Fibroblast of upper back skin (primary cell): ENCODE data around the gene LUZP1.
"Not testable (repeated sequence)": the region's sequence is repeated elsewhere in the genome, so short reads cannot be mapped to it uniquely, and the experiment has no call there.

Source experiments
- DNase-seq: peaks from one replicate; pipeline ENCODE4 v3.0.0-alpha.2; 2013

Gene LUZP1

GRCh38 chr1:23168445-23169194, at the start of gene LUZP1:
Gene LUZP1 (minus strand): TSS chr1:23168856.
- DNase-seq: peak; percentile 87

DNA sequence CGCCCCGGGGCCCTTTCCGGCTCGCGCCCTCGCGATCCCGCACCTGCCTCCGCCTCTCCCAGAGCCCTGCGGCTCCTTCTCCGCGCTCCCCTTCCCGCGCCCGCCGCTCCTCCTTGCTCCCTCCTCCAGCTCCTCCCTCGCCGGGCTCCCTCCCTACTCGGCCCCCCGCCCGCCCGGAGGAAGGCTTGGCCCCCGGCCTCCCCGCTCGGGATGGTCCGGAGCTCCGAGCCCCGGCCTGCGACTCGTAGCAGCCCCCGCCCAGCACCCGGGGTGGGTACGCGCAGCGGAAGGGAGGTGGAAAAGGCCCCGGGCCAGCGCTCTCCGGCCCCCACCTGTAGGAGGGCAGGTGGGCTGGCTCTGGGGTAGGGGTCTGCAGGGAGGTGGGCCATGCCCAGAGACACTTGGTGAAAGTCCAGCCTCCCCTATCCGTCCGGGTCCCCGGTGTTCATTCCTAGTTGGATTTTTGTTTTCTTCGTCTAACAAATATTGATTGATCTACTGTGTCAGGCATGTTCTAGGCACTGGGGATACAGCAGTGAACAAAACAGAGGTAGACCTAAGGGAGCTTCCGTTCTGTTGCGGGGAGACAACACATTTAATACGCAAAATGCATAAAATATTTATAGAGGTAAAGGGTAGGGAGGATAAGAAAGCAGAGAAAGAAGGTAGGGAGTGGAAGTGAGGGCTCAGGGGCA, 48.9 kb upstream of the LUZP1 start, which contains the start of gene HTR1D:
TSS of gene HTR1D (minus strand) at position 82 of the 695 bp plus-strand sequence. CDS start 23,283 bp downstream, outside the sequence.
- DNase-seq: no peak

GRCh38 chr1:23216771-23217420, 48.2 kb upstream of the LUZP1 start:
- no peak for DNase-seq

DNA sequence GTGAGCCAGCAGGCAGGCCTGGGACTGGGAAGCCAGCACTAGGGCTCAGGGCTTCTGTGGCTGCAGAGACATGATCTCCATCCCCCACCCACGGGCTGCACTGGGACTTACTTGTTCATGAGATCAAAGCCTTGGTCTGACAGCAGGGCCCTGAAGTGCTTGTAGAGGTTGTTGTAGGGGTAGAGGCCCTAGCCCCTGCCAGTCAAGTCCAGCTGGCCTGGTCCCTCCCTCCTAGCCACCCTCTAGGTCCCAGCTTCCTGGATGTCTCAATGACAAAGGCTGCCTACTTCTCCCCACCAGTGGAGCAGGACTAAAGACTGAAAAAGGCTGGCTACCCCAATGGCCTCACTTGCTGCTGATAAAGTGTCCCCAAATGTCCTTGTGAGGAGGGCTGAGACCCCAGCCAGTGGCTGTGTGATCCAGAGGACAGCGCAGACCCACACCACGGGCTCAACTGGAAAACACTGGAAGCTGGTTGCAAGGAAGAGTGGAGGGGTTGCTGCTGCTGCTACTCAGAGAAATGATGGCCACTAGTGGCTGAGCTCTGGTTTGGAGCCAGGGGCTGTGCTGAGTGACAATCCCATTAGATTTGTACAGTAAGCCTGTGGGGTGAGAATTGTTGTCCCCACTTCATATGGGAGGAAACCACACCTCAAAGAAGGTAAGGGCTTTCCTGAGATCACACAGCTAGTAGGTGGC, 47.2 kb upstream of the LUZP1 start:
- DNase-seq: no peak

- no peak for DNase-seq
These were observed 46.6 kb upstream of the LUZP1 start for GRCh38 chr1:23215291-23215690.

- no peak for DNase-seq
These were observed 46.0 kb upstream of the LUZP1 start for GRCh38 chr1:23214640-23215039.

- DNase-seq: no peak
These were observed 43.3 kb upstream of the LUZP1 start for GRCh38 chr1:23211955-23212354.

GRCh38 chr1:23210963-23211362, 42.3 kb upstream of the LUZP1 start:
- no peak for DNase-seq

- no peak for DNase-seq
These were observed 41.7 kb upstream of the LUZP1 start for GRCh38 chr1:23210351-23210785.

GRCh38 chr1:23209770-23210169, 41.1 kb upstream of the LUZP1 start:
- no peak for DNase-seq

- no peak for DNase-seq
These were observed 39.9 kb upstream of the LUZP1 start for GRCh38 chr1:23208527-23208926.

DNA sequence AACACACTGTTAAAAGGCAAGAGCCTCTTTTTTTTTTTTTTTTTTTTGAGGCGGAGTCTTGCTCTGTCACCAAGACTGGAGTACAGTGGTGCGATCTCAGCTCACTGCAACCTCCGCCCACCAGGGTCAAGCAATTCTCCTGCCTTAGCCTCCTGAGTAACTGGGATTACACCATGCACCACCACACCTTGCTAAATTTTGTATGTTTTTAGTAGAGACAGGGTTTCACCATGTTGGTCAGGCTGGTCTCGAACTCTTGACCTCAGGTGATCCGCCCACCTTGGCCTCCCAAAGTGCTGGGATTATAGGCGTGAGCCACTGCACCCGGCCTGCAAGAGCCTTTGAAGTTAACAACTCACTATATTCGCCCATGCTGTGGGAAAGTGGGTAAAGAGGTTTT, 39.1 kb upstream of the LUZP1 start:
- DNase-seq: not testable (repeated sequence)

DNA sequence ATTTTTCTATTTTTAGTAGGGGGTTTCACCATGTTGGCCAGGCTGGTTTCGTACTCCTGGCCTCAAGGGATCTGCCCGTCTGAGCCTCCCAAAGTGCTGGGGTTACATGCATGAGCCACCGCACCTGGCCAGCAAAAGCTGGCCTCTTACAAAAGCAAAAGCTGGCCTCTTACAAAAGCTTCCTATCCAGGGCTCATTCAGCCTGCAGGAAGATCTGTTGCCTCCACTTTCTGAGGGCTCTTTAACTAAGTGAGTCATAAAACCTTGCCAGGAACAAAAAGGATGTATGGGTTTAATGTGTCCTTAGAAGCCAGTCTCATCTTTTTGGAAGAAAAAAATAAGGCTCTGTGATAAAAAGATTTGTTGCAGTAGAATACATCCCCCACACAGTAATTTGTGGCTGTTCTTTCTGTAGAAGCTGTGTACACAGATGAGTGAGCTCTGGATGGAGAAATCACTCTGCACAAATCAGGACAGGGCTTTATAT, 33.6 kb upstream of the LUZP1 start:
- peak; percentile 46 for DNase-seq

DNA sequence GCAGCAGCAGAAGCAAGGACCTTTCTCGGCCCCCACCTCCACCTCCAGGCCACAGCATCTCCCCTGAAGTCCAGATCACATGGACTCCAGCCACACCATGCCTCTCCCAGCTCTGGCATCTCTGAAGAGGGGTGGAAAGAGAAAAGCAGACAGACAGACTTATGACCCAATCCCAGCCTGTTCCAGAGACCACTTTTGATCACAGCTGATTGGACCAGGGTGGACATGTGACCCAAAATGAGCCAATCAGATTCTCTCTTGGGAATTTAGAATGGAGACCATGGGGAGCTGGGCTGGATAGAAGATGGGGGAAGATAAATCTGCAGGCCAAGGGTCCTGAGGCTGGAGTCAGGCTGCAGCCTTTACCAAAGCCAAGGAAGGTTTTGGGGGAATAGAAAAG, 32.2 kb upstream of the LUZP1 start:
- no peak for DNase-seq

DNA sequence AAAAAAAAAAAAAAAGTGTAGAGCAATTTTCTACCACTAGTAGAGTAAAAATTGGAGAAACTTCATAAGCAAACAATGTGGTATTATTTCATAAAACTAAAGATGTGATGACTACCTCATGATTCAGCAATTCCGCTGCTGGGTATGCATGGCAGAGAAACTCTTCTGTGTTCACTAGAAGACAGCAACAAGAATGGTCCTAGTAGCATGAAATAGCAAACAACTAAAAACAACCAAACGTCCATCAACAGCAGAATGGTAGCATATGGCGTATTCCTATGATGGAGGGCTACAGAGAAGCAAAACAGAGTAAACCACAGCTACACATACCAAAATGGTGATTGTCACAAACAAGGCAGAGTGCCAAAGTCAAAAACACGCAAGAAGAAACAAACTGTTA, 29.7 kb upstream of the LUZP1 start:
- peak; percentile 88 for DNase-seq

GRCh38 chr1:23196627-23197328, 28.1 kb upstream of the LUZP1 start:
- DNase-seq: peak; percentile 95

DNA sequence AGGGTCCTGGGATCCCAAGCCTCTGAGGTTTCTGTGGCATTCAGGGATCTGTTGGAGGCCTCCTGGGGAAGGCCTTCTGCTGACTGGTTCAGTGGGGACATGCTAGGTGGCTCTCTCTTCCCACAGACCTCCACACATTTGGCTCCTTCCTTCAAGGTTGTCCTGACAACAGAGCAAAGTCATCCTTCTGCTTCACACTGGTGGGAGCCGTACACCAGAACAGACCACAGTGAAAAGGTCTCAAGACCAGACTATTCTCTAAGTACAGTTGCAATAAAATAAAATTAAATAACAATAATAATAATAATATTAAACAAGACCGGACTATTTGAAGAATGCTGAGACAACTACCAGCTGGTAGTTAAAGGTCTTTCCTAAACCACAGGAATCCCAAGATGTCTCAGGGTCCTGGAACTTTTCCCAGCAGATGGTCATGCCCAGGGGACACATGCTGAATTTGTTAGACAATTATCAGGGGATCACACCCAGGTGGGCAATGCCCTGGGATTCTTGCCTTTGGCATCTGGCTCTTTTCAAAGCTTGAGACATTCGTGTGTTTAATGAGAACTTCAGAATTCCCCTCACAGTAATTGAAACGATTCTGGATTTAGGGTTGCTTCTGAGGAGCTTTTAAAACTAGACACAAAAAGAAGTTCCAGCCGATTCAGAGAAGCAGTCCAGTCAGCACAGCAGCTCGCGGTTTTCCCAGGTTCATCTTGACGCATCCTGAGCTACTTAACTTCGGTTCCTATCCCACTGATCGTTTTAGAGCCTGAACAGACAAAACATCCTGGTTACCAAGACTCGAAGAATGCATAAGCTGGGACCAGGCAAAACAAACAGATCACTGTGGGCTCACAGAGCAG, 25.7 kb upstream of the LUZP1 start:
- peak; percentile 91 for DNase-seq

DNA sequence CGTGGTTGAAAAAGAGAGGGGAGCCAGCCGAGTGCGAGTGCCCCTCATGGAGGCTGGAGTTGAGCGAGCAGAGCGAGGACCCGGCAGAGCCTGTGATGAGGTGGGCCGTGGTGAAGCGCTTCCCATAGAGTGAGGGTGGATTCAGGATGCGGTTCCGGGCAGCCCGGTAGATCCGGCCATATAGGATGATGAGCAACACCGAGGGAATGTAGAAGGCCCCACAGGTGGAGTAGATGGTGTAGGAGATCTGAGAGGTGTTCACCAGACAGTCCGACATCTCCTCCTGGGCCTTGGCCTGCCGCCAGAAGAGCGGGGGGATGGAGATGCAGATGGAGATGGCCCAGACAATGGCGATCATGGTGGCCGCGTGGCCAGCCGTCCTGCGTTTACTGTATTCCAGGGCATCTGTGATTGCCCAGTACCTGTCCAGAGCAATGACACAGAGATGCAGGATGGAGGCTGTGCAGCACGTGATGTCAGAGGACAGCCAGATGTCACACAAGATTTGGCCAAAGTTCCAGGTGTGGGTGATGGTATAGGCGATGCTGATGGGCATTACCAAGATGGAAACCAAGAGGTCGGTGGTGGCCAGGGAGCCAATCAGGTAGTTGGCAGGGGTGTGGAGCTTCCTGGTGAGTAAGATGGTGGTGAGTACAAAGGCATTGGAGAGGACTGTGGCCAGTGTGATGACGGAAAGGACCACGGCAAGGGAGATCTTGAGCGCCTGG, 24.9 kb upstream of the LUZP1 start:
- DNase-seq: no peak

- no peak for DNase-seq
These were observed 22.5 kb upstream of the LUZP1 start for GRCh38 chr1:23191199-23191598.

DNA sequence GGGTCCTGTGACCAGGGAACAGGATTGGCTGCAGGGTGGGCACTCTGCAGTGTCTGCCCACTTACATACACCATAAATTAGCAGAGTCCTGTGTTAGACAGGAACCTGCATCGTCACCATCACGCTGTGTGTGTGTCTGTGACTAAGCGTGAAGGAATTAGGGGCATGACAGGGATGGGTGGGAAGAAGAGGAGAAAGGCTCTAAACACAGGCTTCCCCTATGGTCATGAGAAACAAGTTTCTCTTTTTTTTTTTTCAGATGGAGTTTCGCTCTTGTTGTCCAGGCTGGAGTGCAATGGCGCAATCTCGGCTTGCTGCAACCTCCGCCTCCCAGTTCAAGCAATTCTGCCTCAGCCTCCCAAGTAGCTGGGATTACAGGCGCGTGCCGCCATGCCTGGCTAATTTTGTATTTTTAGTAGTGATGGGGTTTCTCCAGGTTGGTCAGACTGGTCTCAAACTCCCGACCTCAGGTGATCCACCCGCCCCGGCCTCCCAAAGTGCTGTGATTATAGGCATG, 20.3 kb upstream of the LUZP1 start:
- peak; percentile 92 for DNase-seq
